A549 treated with RU486 at 1 μM for 4 hours (cell line): ENCODE data around the gene SERTAD4. TPM values are rescaled to one million over a fixed set of nuclear protein-coding genes. Genes with fewer than 3 reads are reported as not detected.

Experiments used
- total RNA-seq: library from RNA; stranded (reverse); fragments of 200-300 nt; extraction: Qiagen RNA extraction; gene quantifications from 5 replicates; pipeline ENCODE4 v1.2.3, GENCODE V29; 2022; ENCODE audit warnings: low read depth

Gene SERTAD4
- total RNA-seq = 0.63 to 1.5 TPM (median 0.89 TPM) in 5 replicates

DNA sequence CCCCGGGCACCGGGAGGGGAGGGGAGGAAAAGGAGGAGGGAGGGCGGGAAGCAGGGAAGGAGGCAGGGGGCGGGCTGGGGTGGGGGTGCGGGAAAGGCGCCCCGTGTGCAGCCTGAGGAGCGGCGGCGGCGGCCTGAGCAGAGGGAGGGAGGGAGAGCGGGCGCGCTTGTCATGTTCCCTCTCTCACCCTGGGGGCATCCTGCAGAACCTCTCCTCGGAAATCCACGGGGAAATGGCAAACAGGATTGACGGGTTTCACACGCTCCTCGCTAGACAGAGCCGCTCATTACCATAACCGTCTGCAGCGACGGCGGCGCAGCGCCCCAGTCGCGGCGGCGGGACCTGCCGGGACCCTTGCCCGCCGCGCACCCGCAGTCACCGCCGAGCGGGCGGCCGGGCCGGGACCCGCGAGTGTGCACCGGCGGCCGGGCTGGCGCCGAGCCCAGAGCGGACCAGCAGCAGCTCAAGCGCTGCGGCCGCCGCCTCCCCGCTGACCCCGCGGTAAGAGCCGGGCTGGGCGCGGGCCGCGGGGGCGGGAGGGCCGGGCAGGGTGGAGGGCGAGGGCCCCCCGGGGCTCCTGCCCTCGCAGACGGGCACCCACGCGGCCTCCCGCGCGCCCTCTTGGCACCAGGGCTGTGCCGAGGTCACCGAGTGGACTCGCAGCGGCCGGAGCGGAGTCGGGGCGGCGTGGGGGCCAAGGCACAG lies at the start of gene SERTAD4:
Gene SERTAD4 (plus strand): TSS at position 286 of the 705 bp plus-strand sequence. CDS start 5,165 bp downstream, outside the sequence.

Other genes with a start within 250 kb of the SERTAD4 start
- 1.7 to 2.2 TPM (median 1.8 TPM) in 5 replicates for gene HHAT, start 96.1 kb downstream of the SERTAD4 start, total RNA-seq